DMS114 treated with DMSO at 0.1 percent for 48 hours (cell line): ENCODE measurements around the gene CD8B2.
"Not testable (repeated sequence)": the region's sequence is repeated elsewhere in the genome, so short reads cannot be mapped to it uniquely, and the experiment has no call there.

Experiments used
- DNase-seq: peaks from one replicate; lab custom pipeline; 2025; ENCODE audit not compliant: unreplicated experiment; lab: John Stamatoyannopoulos, UW

CD8B2 gene

GRCh38 chr2:106486551-106487385, at the start of gene CD8B2:
TSS of gene CD8B2 (plus strand) at chr2:106487364. CDS start at chr2:106487427, 63 bp downstream.
- DNase-seq = not testable (repeated sequence)

- DNase-seq = not testable (repeated sequence)
Measured at GRCh38 chr2:106461882-106462281, 25.3 kb upstream of the CD8B2 start.

GRCh38 chr2:106467516-106467915, 19.6 kb upstream of the CD8B2 start:
- not testable (repeated sequence) for DNase-seq

GRCh38 chr2:106468107-106468506, 19.1 kb upstream of the CD8B2 start, which contains the start of gene RGPD3:
TSS of gene RGPD3 (minus strand) at chr2:106468413. CDS start at chr2:106468288, 125 bp downstream.
- not testable (repeated sequence) for DNase-seq

- not testable (repeated sequence) for DNase-seq
Measured at GRCh38 chr2:106470658-106471057, 16.5 kb upstream of the CD8B2 start.

GRCh38 chr2:106477647-106478046, 9.5 kb upstream of the CD8B2 start:
- DNase-seq = not testable (repeated sequence)

- not testable (repeated sequence) for DNase-seq
Measured at GRCh38 chr2:106479563-106479962, 7.6 kb upstream of the CD8B2 start.

GRCh38 chr2:106487386-106488191, 425 bp downstream of the CD8B2 start:
- DNase-seq = not testable (repeated sequence)

GRCh38 chr2:106489701-106490100, 2.5 kb downstream of the CD8B2 start:
- DNase-seq = not testable (repeated sequence)

- DNase-seq = not testable (repeated sequence)
Measured at GRCh38 chr2:106492399-106492798, 5.2 kb downstream of the CD8B2 start.

GRCh38 chr2:106492913-106493312, 5.7 kb downstream of the CD8B2 start:
- not testable (repeated sequence) for DNase-seq

GRCh38 chr2:106498549-106498948, 11.4 kb downstream of the CD8B2 start:
- DNase-seq = not testable (repeated sequence)

GRCh38 chr2:106500350-106500749, 13.2 kb downstream of the CD8B2 start:
- DNase-seq = not testable (repeated sequence)

- DNase-seq = not testable (repeated sequence)
Measured at GRCh38 chr2:106502351-106502750, 15.2 kb downstream of the CD8B2 start.

GRCh38 chr2:106504192-106504591, 17.0 kb downstream of the CD8B2 start:
- not testable (repeated sequence) for DNase-seq

- DNase-seq = not testable (repeated sequence)
Measured at GRCh38 chr2:106504787-106505186, 17.6 kb downstream of the CD8B2 start.

GRCh38 chr2:106506002-106506687, 19.0 kb downstream of the CD8B2 start:
- DNase-seq = not testable (repeated sequence)

GRCh38 chr2:106508660-106509373, 21.7 kb downstream of the CD8B2 start:
- not testable (repeated sequence) for DNase-seq

GRCh38 chr2:106509374-106509770, 22.2 kb downstream of the CD8B2 start:
- DNase-seq = not testable (repeated sequence)

- not testable (repeated sequence) for DNase-seq
Measured at GRCh38 chr2:106510791-106511190, 23.6 kb downstream of the CD8B2 start.
